Panc1 (cell line): Measurements from ENCODE around the gene ACAD9. TPM values are rescaled to one million over a fixed set of nuclear protein-coding genes. Genes with fewer than 3 reads are reported as not detected.

Experiments used
- ATAC-seq: fragments of 200-7000 bp; cut with Tn5 transposase; 2 replicates; pipeline ENCODE4 v1.9.1; 2020; ENCODE audit warnings: mild to moderate bottlenecking, moderate library complexity
- BruUV-seq: library from RNA; stranded (reverse); fragments of 400-500 nt; replicated peaks from 2 replicates; lab custom pipeline; 2021; lab: Mats Ljungman, UMichigan
- CTCF ChIA-PET: fragments of 300-600 bp; sonication (Branson Sonifier 250); formaldehyde crosslinking; loops from one replicate; lab custom pipeline; 2022; ENCODE audit warnings: antibody characterized with exemption; lab: Charles Lee
- POLR2A ChIA-PET: fragments of 300-600 bp; sonication (Branson Sonifier 250); formaldehyde crosslinking; loops from one replicate; lab custom pipeline; 2022; ENCODE audit warnings: antibody characterized with exemption; lab: Charles Lee
- DNase-seq: peaks from one replicate; pipeline ENCODE4 v3.0.0-alpha.2; 2010; ENCODE audit warnings: low read depth, low spot score
- H3K27ac ChIP-seq: 2 replicates; pipeline ENCODE4 v1.5.1; 2011; ENCODE audit warnings: mild to moderate bottlenecking, low read length, inconsistent platforms
- H3K27me3 ChIP-seq: fragments of 200-500 bp; sonication (Bioruptor generic); 2 replicates; pipeline ENCODE4 v1.6.0; 2014; ENCODE audit warnings: low read length, inconsistent platforms; ENCODE audit not compliant: control insufficient read depth, insufficient read depth
- H3K36me3 ChIP-seq: fragments of 200-500 bp; sonication (Bioruptor generic); 2 replicates; pipeline ENCODE4 v1.5.1; 2014; ENCODE audit warnings: inconsistent platforms, mild to moderate bottlenecking, low read length, moderate library complexity; ENCODE audit not compliant: control insufficient read depth, insufficient read depth
- H3K4me1 ChIP-seq: 2 replicates; pipeline ENCODE4 v1.5.1; 2011; ENCODE audit warnings: inconsistent platforms, mild to moderate bottlenecking, low read length, moderate library complexity; ENCODE audit not compliant: control insufficient read depth, insufficient read depth
- H3K4me3 ChIP-seq, 2 experiments: 2 replicates each; pipeline ENCODE4 v1.5.1; 2011 to 2012; ENCODE audit warnings: low read depth in 2 of 2, low read length in 2 of 2, mild to moderate bottlenecking in 2 of 2, inconsistent platforms in 1 of 2, moderate library complexity in 1 of 2
- H3K9me3 ChIP-seq: fragments of 200-500 bp; sonication (Bioruptor generic); 2 replicates; pipeline ENCODE4 v1.5.1; 2014; ENCODE audit warnings: low read depth, mild to moderate bottlenecking, inconsistent platforms, low read length, moderate library complexity; ENCODE audit not compliant: control insufficient read depth, insufficient read depth
- CTCF ChIP-seq: fragments of 450-650 bp; IDR thresholded peaks from 2 replicates; pipeline ENCODE4 v1.5.1; 2017; ENCODE audit warnings: mild to moderate bottlenecking
- POLR2AphosphoS5 ChIP-seq: IDR thresholded peaks from 2 replicates; pipeline ENCODE4 v1.6.1; 2012; ENCODE audit warnings: mild to moderate bottlenecking, low read depth, low read length, moderate library complexity
- REST ChIP-seq, 2 experiments: IDR thresholded peaks; 2 replicates each; pipeline ENCODE4 v1.6.1; 2011 to 2012; ENCODE audit warnings: low read depth in 2 of 2, control low read depth in 1 of 2, low read length in 1 of 2, mild to moderate bottlenecking in 1 of 2, moderate library complexity in 1 of 2; ENCODE audit not compliant: insufficient read depth in 1 of 2
- SIN3A ChIP-seq: IDR thresholded peaks from 2 replicates; pipeline ENCODE4 v1.6.1; 2012; ENCODE audit warnings: low read depth, mild to moderate bottlenecking, low read length, moderate library complexity, borderline replicate concordance; ENCODE audit not compliant: insufficient read depth
- TCF7L2 ChIP-seq: IDR thresholded peaks from 2 replicates; pipeline ENCODE4 v1.6.1; 2011; ENCODE audit warnings: mild to moderate bottlenecking, low read depth, low read length, inconsistent platforms
- in situ Hi-C: cut with HindIII; loops from 2 replicates; pipeline ENCODE4 v1.10.0; 2016; ENCODE audit warnings: low sequenced_read_pairs, low pct_unique_long_range_greater_than_20kb
- intact Hi-C: fragments of 100-400 bp; cut with micrococcal nuclease; formaldehyde crosslinking; loops from one replicate; pipeline ENCODE4 v1.10.0; 2022; ENCODE audit not compliant: unreplicated experiment
- total RNA-seq: library from RNA; stranded (reverse); gene quantifications from one replicate; pipeline ENCODE4 v1.2.1, GENCODE V29; 2021; ENCODE audit not compliant: unreplicated experiment

Gene ACAD9
- total RNA-seq, 1 experiment from 2014 or later = 70.9 TPM

- Histone ChIP-seq H3K4me3 (no peak overlapping the region), H3K4me1 (peaks cover 13% of the 10 kb centered on the region), H3K27ac (no peak overlapping the region), H3K9me3 (no peaks in the 10 kb centered on the region), H3K27me3 (no peaks in the 10 kb centered on the region), H3K36me3 (no peaks in the 10 kb centered on the region)
- intact Hi-C loops = no loop called here
- ATAC-seq (no peak), DNase-seq (no peak)
- in situ Hi-C loops = no loop called here
- no peak for TF ChIP-seq SIN3A
- TF ChIP-seq CTCF = no peak
- no peak for TF ChIP-seq REST (IDR thresholded peaks at IDR 0.05; ENCODE audit: insufficient read depth in 1 of 2, low read depth in 2 of 2, low read length in 1 of 2)
- TF ChIP-seq TCF7L2 = no peak
- no peak for TF ChIP-seq POLR2AphosphoS5
- CTCF ChIA-PET = no interaction called here
- BruUV-seq = no TSS peak
- POLR2A ChIA-PET = no interaction called here
Observed at GRCh38 chr3:128873244-128874022, 6.0 kb upstream of the ACAD9 start.

- no peak for ATAC-seq
- Histone ChIP-seq H3K4me1 (peaks cover 15% of the 10 kb centered on the region), H3K9me3 (no peaks in the 10 kb centered on the region), H3K36me3 (no peaks in the 10 kb centered on the region; the same call in 1 of the 2 replicates), H3K27ac (no peak overlapping the region), H3K4me3 (no peak overlapping the region), H3K27me3 (no peaks in the 10 kb centered on the region)
- BruUV-seq = no TSS peak
- TF ChIP-seq TCF7L2 = no peak
- TF ChIP-seq POLR2AphosphoS5 = no peak
- TF ChIP-seq SIN3A = no peak
- no peak for TF ChIP-seq CTCF
- TF ChIP-seq REST (IDR thresholded peaks at IDR 0.05; ENCODE audit: insufficient read depth in 1 of 2, low read depth in 2 of 2, low read length in 1 of 2) = no peak
- no peak for DNase-seq
- POLR2A ChIA-PET = no interaction called here
- CTCF ChIA-PET = interaction anchor here (0.6 kb wide), 1 partner anchor 321 kb away, joined by 6 read pairs; no protein-coding TSS in a partner anchor
- intact Hi-C loops (no loop called here), in situ Hi-C loops (no loop called here)
Observed at GRCh38 chr3:128874481-128875180, 4.8 kb upstream of the ACAD9 start.
